ENCODE results near the gene HS6ST3. TPM values are rescaled to one million over a fixed set of nuclear protein-coding genes. Genes with fewer than 3 reads are reported as not detected.

Gene HS6ST3
- total RNA-seq, result not detected in 2 replicates

DNA sequence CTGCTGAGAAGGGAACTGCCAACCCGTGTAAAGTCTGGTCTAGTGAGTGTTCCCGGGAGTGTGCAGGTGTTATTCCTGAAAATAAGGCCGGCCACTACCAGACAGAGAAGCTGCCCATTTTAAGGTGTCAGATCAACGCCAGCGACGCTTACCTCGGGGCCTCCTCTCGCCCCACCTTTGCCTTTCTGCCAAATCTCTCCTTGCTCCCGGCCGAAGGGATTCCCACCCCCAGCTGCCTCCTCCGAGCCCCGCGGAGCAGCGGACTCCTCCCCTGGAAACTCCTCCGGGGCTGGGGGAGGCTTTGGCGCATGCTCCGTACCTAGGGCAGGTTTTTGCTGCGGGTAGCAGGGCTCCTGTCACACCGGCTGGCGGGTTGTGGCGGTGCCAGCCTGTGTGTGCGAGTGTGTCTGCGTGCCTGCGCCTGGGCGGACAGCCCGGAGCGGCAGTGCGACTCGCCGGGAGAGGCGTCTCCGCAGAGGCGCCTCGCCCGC is at the start of gene HS6ST3:
Gene HS6ST3, plus strand, starts transcription at position 359 of the 491 bp plus-strand sequence.

GRCh38 chr13:96053003-96053703 is 36.8 kb upstream of the HS6ST3 start, which contains the start of gene UGGT2:
UGGT2 (minus strand) TSS chr13:96053401; CDS start chr13:96053312, 89 bp downstream.

Other genes starting within 250 kb of the HS6ST3 start
- gene UGGT2, start 36.7 kb upstream of the HS6ST3 start, total RNA-seq, result 39.7 and 52.6 TPM in 2 replicates